SU-DHL-6 (cell line): ENCODE results near the gene DCTPP1.
A peak's percentile ranks its signal among the peaks of the same experiment; 100 is the strongest.

ENCODE experiments used
- H2AFZ ChIP-seq: fragments of 200-600 bp; sonication (generic); 2 replicates; pipeline ENCODE4 v1.6.1; 2014; ENCODE audit warnings: low read depth, mild to moderate bottlenecking, moderate library complexity, mixed read lengths, antibody characterized with exemption, low read length; ENCODE audit not compliant: severe bottlenecking
- H3F3A ChIP-seq: fragments of 200-600 bp; shearing (Covaris generic); 2 replicates; pipeline ENCODE4 v1.6.0; 2016; ENCODE audit warnings: antibody characterized with exemption, mild to moderate bottlenecking; ENCODE audit not compliant: insufficient read depth
- H3K27ac ChIP-seq: fragments of 200-600 bp; sonication (generic); 2 replicates; pipeline ENCODE4 v1.5.1; 2016; ENCODE audit warnings: low read depth, mild to moderate bottlenecking, low read length, moderate library complexity, mixed read lengths
- H3K27me3 ChIP-seq: fragments of 200-600 bp; sonication (generic), shearing (Covaris generic); 2 replicates; pipeline ENCODE4 v1.6.0; 2014; ENCODE audit warnings: mild to moderate bottlenecking, low read length
- H3K36me3 ChIP-seq: fragments of 200-600 bp; sonication (generic); 2 replicates; pipeline ENCODE4 v1.6.1; 2014; ENCODE audit warnings: mild to moderate bottlenecking, low read length, mixed read lengths
- H3K4me2 ChIP-seq: fragments of 300-600, 200-600 bp; shearing (Covaris generic), sonication (generic); 2 replicates; pipeline ENCODE4 v1.6.0; 2014; ENCODE audit warnings: low read length, low read depth, mild to moderate bottlenecking; ENCODE audit not compliant: poor library complexity, severe bottlenecking
- H3K4me3 ChIP-seq: fragments of 200-600 bp; sonication (generic); 2 replicates; pipeline ENCODE4 v1.5.1; 2014; ENCODE audit warnings: antibody characterized with exemption, low read length, mild to moderate bottlenecking, mixed read lengths; ENCODE audit not compliant: insufficient read depth, poor library complexity, severe bottlenecking
- H3K79me2 ChIP-seq: fragments of 200-600 bp; sonication (generic); 2 replicates; pipeline ENCODE4 v1.6.1; 2014; ENCODE audit warnings: mild to moderate bottlenecking, low read length, moderate library complexity; ENCODE audit not compliant: insufficient read depth
- H3K9ac ChIP-seq: fragments of 200-600 bp; sonication (generic); 2 replicates; pipeline ENCODE4 v1.7.0; 2014; ENCODE audit warnings: mild to moderate bottlenecking, low read length
- H3K9me2 ChIP-seq: fragments of 200-600 bp; sonication (generic); replicated peaks from 2 replicates; pipeline ENCODE4 v1.6.1; 2014; ENCODE audit warnings: low read length; ENCODE audit not compliant: insufficient read depth
- H3K9me3 ChIP-seq: fragments of 200-600 bp; sonication (generic); 2 replicates; pipeline ENCODE4 v1.6.1; 2014; ENCODE audit warnings: low read length, mixed read lengths; ENCODE audit not compliant: insufficient read depth
- H4K20me1 ChIP-seq: fragments of 200-600 bp; sonication (generic); 2 replicates; pipeline ENCODE4 v1.6.1; 2014; ENCODE audit warnings: low read depth, mild to moderate bottlenecking, antibody characterized with exemption, low read length, moderate library complexity, mixed read lengths
- CTCF ChIP-seq: fragments of 200-600 bp; sonication (generic); IDR thresholded peaks from one replicate; pipeline ENCODE4 v1.5.1; 2017; ENCODE audit warnings: antibody characterized with exemption, mild to moderate bottlenecking, low read length, moderate library complexity; ENCODE audit not compliant: insufficient read depth, poor library complexity, severe bottlenecking
- EZH2phosphoT487 ChIP-seq: fragments of 200-600 bp; sonication (generic), shearing (Covaris generic); conservative IDR thresholded peaks from 2 replicates; pipeline ENCODE4 v1.6.1; 2018; ENCODE audit warnings: mild to moderate bottlenecking, antibody characterized with exemption, low read length, moderate library complexity, mixed read lengths

Gene DCTPP1

GRCh38 chr16:30421010-30421409 lies 8.8 kb downstream of the DCTPP1 start:
- H3K36me3 ChIP-seq = no peaks in the 10 kb centered on the region
- H2AFZ ChIP-seq = no peak overlapping the region
- no peak overlapping the region for H3K9ac ChIP-seq
- peaks cover 26% of the 10 kb centered on the region for H3F3A ChIP-seq
- H3K79me2 ChIP-seq = peaks cover 17% of the 10 kb centered on the region; the same call in 1 of the 2 replicates
- no peak overlapping the region for H3K4me2 ChIP-seq
- no peak overlapping the region for H3K27ac ChIP-seq
- H3K9me2 ChIP-seq = no peaks in the 10 kb centered on the region
- H3K27me3 ChIP-seq = no peaks in the 10 kb centered on the region
- no peaks in the 10 kb centered on the region for H4K20me1 ChIP-seq
- no peaks in the 10 kb centered on the region for H3K9me3 ChIP-seq
- TF ChIP-seq CTCF (no peak), EZH2phosphoT487 (no peak)
- no peak overlapping the region for H3K4me3 ChIP-seq

- Histone ChIP-seq H3K4me2 (peak overlapping the region; percentile 61), H3K36me3 (no peaks in the 10 kb centered on the region), H4K20me1 (no peaks in the 10 kb centered on the region), H3F3A (peaks cover 31% of the 10 kb centered on the region), H3K27ac (peak overlapping the region; percentile 66), H3K9ac (peak overlapping the region; percentile 66), H2AFZ (peak overlapping the region; percentile 21), H3K4me3 (peak overlapping the region; percentile 51), H3K9me2 (no peaks in the 10 kb centered on the region), H3K9me3 (no peaks in the 10 kb centered on the region), H3K79me2 (0 out of 2 replicates have a peak, but pooled peaks cover 7% of the 10 kb centered on the region), H3K27me3 (no peaks in the 10 kb centered on the region)
- TF ChIP-seq EZH2phosphoT487 (no peak), CTCF (peak; percentile 5)
Measured at GRCh38 chr16:30418350-30419181, 11.3 kb downstream of the DCTPP1 start.

GRCh38 chr16:30417529-30418349 lies 12.1 kb downstream of the DCTPP1 start:
- H3K27ac ChIP-seq = peak overlapping the region; percentile 66
- H3K36me3 ChIP-seq = peaks cover 3% of the 10 kb centered on the region; the same call in 1 of the 2 replicates
- H3K9ac ChIP-seq = peak overlapping the region; percentile 66
- peak overlapping the region; percentile 61 for H3K4me2 ChIP-seq
- peak overlapping the region; percentile 29 for H2AFZ ChIP-seq
- H3F3A ChIP-seq = peaks cover 37% of the 10 kb centered on the region
- no peaks in the 10 kb centered on the region for H3K9me3 ChIP-seq
- H4K20me1 ChIP-seq = no peaks in the 10 kb centered on the region
- 0 out of 2 replicates have a peak, but pooled peaks cover 4% of the 10 kb centered on the region for H3K79me2 ChIP-seq
- no peaks in the 10 kb centered on the region for H3K27me3 ChIP-seq
- TF ChIP-seq CTCF (peak; percentile 12), EZH2phosphoT487 (no peak)
- H3K4me3 ChIP-seq = peak overlapping the region; percentile 51
- H3K9me2 ChIP-seq = no peaks in the 10 kb centered on the region
